Thoracic aorta (tissue), 2 donors: ENCODE results near the gene MEIOB. TPM values are rescaled to one million over a fixed set of nuclear protein-coding genes. Genes with fewer than 3 reads are reported as not detected.

Experiments used
- ATAC-seq: fragments of 150-250 bp; one replicate; pipeline ENCODE4 v1.8.0; 2017; ENCODE audit warnings: low read depth; ENCODE audit not compliant: insufficient number of reproducible peaks, low FRiP score
- DNase-seq: peaks from one replicate; pipeline ENCODE4 v3.0.0-alpha.2; 2020; ENCODE audit warnings: low spot score
- H3K27ac ChIP-seq, 2 donors: fragments of 200-600 bp; sonication (generic); 1 replicate in 1 of 2; 2 replicates in 1 of 2; pipeline ENCODE4 v1.5.1; 2016; ENCODE audit warnings: mild to moderate bottlenecking in 2 of 2, moderate library complexity in 2 of 2
- H3K27me3 ChIP-seq: fragments of 200-600 bp; sonication (generic); replicated peaks from 2 replicates; pipeline ENCODE4 v1.6.0; 2016; ENCODE audit warnings: mild to moderate bottlenecking; ENCODE audit not compliant: insufficient read depth
- H3K36me3 ChIP-seq: fragments of 200-600 bp; sonication (generic); one replicate; pipeline ENCODE4 v1.5.1; 2016
- H3K4me1 ChIP-seq, 2 donors: fragments of 200-600 bp; sonication (generic); 1 replicate in 1 of 2; 2 replicates in 1 of 2; pipeline versions ENCODE4 v1.5.1 to v1.6.0; 2016; ENCODE audit warnings: low read depth in 2 of 2, mild to moderate bottlenecking in 1 of 2; ENCODE audit not compliant: control insufficient read depth in 1 of 2
- H3K4me3 ChIP-seq: fragments of 200-600 bp; sonication (generic); 2 replicates; pipeline ENCODE4 v1.5.1; 2016; ENCODE audit warnings: mild to moderate bottlenecking
- H3K9me3 ChIP-seq: fragments of 200-600 bp; sonication (generic); 2 replicates; pipeline ENCODE4 v1.5.1; 2016
- CTCF ChIP-seq: fragments of 200-600 bp; sonication (generic); IDR thresholded peaks from one replicate; pipeline ENCODE4 v1.5.1; 2019; ENCODE audit warnings: antibody characterized with exemption
- total RNA-seq, 2 donors: library from RNA; depleted of rRNA; stranded (reverse); fragments of >200 nt; gene quantifications; one replicate each; pipeline versions ENCODE4 v1.1.0 to v1.2.3, GENCODE V29; 2016

MEIOB gene
- total RNA-seq, 2 donors from 2014 or later, result not detected

GRCh38 chr16:1817276-1817589 is 54.7 kb downstream of the MEIOB start:
- Histone ChIP-seq H3K27me3 (no peaks in the 10 kb centered on the region), H3K4me3 (no peak overlapping the region), H3K4me1 (no peaks in the 10 kb centered on the region), H3K9me3 (no peaks in the 10 kb centered on the region), H3K27ac (no peak overlapping the region), H3K36me3 (peaks cover 61% of the 10 kb centered on the region)
- no peak for DNase-seq
- ATAC-seq, result no peak
- no peak for TF ChIP-seq CTCF

- no peak for TF ChIP-seq CTCF
- peaks cover 55% of the 10 kb centered on the region for H3K36me3 ChIP-seq
- H3K27ac ChIP-seq, result no peak overlapping the region
Observed at GRCh38 chr16:1816396-1817275, 55.3 kb downstream of the MEIOB start.

GRCh38 chr16:1815461-1815860 is 56.5 kb downstream of the MEIOB start:
- no peak overlapping the region for H3K27ac ChIP-seq
- no peak for ATAC-seq
- DNase-seq, result no peak
- no peaks in the 10 kb centered on the region for H3K9me3 ChIP-seq
- no peak for TF ChIP-seq CTCF
- H3K4me3 ChIP-seq, result no peak overlapping the region
- H3K36me3 ChIP-seq, result peaks cover 46% of the 10 kb centered on the region
- H3K4me1 ChIP-seq, result no peaks in the 10 kb centered on the region
- no peaks in the 10 kb centered on the region for H3K27me3 ChIP-seq

More at GRCh38 chr16:1816396-1817275, 55.3 kb downstream of the MEIOB start:
- H3K27me3 ChIP-seq, result no peaks in the 10 kb centered on the region
- DNase-seq (no peak), ATAC-seq (no peak)
- no peak overlapping the region for H3K4me3 ChIP-seq
- no peaks in the 10 kb centered on the region for H3K4me1 ChIP-seq
- H3K9me3 ChIP-seq, result no peaks in the 10 kb centered on the region

- ATAC-seq (no peak), DNase-seq (no peak)
- Histone ChIP-seq H3K27ac (no peak overlapping the region), H3K9me3 (no peaks in the 10 kb centered on the region), H3K4me1 (no peaks in the 10 kb centered on the region), H3K4me3 (no peak overlapping the region), H3K36me3 (peaks cover 44% of the 10 kb centered on the region), H3K27me3 (no peaks in the 10 kb centered on the region)
- TF ChIP-seq CTCF, result peak; percentile 12
Observed at GRCh38 chr16:1812732-1813163, 59.2 kb downstream of the MEIOB start.

- Histone ChIP-seq H3K9me3 (no peaks in the 10 kb centered on the region), H3K36me3 (peaks cover 34% of the 10 kb centered on the region), H3K4me3 (no peak overlapping the region), H3K27ac (no peak overlapping the region), H3K27me3 (no peaks in the 10 kb centered on the region), H3K4me1 (no peaks in the 10 kb centered on the region)
- no peak for ATAC-seq
- no peak for DNase-seq
- TF ChIP-seq CTCF, result no peak
Observed at GRCh38 chr16:1810536-1810935, 61.4 kb downstream of the MEIOB start.
